CD4-positive, alpha-beta T cell treated with Interleukin-17A for 1 hour (primary cell): ENCODE data around the gene PIGX.
"Not testable (repeated sequence)": the region's sequence is repeated elsewhere in the genome, so short reads cannot be mapped to it uniquely, and the experiment has no call there.

Experiments
- DNase-seq: peaks from one replicate; pipeline ENCODE4 v3.0.0-alpha.2; 2020

Gene PIGX

GRCh38 chr3:196706731-196707130 is 5.4 kb upstream of the PIGX start:
- DNase-seq: no peak

- no peak for DNase-seq
These were observed 4.6 kb upstream of the PIGX start for GRCh38 chr3:196707566-196707965.

- DNase-seq: no peak
These were observed 3.7 kb upstream of the PIGX start for GRCh38 chr3:196708467-196708866.

- peak; percentile 77 for DNase-seq
These were observed 587 bp downstream of the PIGX start for GRCh38 chr3:196712514-196713413.

- DNase-seq: not testable (repeated sequence)
These were observed 5.0 kb downstream of the PIGX start for GRCh38 chr3:196717162-196717561.

GRCh38 chr3:196721097-196721496 is 8.9 kb downstream of the PIGX start:
- DNase-seq: no peak

- peak; percentile 40 for DNase-seq
These were observed 14.9 kb downstream of the PIGX start for GRCh38 chr3:196726788-196727675.

- no peak for DNase-seq
These were observed 23.6 kb downstream of the PIGX start for GRCh38 chr3:196735751-196736150.

- no peak for DNase-seq
These were observed 24.6 kb downstream of the PIGX start for GRCh38 chr3:196736670-196737374.

GRCh38 chr3:196737655-196738054 is 25.5 kb downstream of the PIGX start:
- no peak for DNase-seq

GRCh38 chr3:196739671-196740480 is 27.7 kb downstream of the PIGX start, which contains the start of gene PAK2:
Gene PAK2 (plus strand): TSS chr3:196739857. CDS start chr3:196782647, 42,790 bp downstream.
- DNase-seq: peak; percentile 92

GRCh38 chr3:196740481-196741248 is 28.5 kb downstream of the PIGX start:
- peak; percentile 67 for DNase-seq

GRCh38 chr3:196741249-196741889 is 29.2 kb downstream of the PIGX start:
- DNase-seq: no peak

GRCh38 chr3:196743569-196743968 is 31.4 kb downstream of the PIGX start:
- DNase-seq: not testable (repeated sequence)

- no peak for DNase-seq
These were observed 36.9 kb downstream of the PIGX start for GRCh38 chr3:196749125-196749524.

- no peak for DNase-seq
These were observed 41.0 kb downstream of the PIGX start for GRCh38 chr3:196753201-196753600.

- DNase-seq: no peak
These were observed 42.2 kb downstream of the PIGX start for GRCh38 chr3:196754091-196754981.

GRCh38 chr3:196756732-196757131 is 44.6 kb downstream of the PIGX start:
- no peak for DNase-seq

GRCh38 chr3:196757876-196758739 is 45.9 kb downstream of the PIGX start:
- no peak for DNase-seq
